HG03103 (cell line): ENCODE measurements around the gene NPTXR.
A peak's percentile ranks its signal among the peaks of the same experiment; 100 is the strongest.

ENCODE experiments used
- ATAC-seq: cut with Tn5 transposase; IDR thresholded peaks from one replicate; pipeline ENCODE4 v1.9.1; 2021; ENCODE audit warnings: low read depth; ENCODE audit not compliant: unreplicated experiment

NPTXR gene

DNA sequence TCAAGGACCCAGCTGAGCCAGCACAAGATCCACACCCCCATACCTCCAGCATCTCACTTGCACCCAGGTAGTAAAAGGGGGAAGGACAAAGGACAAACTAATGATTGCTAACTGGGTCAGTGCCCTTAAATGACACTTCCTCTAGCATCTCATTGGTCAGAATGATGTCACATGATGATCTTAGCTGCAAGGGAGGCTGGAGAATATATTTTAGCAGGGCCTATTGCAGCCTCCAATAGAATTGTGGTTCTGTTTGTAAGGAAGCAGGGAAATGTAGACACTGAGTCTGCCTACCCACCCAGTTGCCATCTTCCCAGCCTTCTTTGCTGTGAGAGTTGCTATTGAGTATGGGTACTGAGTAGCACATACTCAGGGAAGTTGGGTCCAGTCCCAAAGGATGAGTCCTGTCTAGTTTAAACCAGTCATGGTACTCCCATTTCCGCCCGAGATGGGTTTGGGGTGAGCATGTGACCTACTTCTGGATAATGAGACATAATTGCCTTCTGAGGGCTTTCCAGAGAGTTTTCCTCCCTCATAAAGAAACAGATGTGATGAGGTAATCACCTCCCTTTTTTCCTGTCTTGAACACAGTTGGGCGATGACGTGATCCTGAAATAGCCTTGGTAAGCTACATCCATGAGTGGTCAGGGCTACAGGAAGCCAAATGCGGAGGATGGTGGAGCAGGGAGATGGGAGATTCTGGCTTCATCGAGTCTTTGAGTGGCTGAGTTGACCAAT lies 44.4 kb downstream of the NPTXR start:
- ATAC-seq: no peak

DNA sequence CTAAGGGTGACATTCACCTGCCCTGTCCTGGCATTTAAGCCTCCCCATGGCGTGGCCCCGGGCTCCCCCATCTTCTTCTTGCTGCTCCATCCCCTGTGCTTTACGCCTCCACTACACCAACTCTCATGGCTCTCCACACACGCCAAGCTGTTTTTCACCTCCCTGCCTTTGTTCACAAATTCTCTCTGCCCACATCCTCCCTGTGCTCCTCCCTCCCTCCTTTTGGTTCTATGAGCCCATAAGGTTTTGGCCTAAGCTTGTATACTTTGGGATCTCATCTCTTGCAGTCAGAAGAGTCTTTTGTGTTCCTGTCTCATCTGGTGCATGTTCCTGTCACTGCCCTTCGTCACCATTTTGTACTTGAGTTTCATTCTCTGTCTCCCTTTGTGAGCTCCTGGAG lies 45.3 kb downstream of the NPTXR start:
- no peak for ATAC-seq

- ATAC-seq: no peak
These were observed 47.4 kb downstream of the NPTXR start for GRCh38 chr22:38796262-38796957.

DNA sequence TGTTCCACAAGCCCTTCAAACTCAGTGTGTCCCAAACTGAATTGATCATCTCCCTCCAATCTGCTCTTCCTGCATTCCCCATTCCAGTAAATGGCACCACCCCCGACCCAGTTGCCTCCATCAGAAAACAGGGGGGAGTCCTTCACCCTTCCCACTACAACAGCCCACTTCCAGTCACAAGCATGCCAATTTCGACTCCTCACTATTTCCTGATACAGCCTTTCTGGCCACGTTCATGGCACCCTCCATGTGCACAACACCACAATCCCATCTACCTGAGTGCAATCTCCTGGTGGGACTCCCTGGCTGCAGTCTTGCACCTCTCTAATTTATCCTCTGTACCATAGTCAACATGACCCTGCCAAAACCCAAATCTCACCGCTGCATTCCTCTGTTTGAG lies 48.3 kb downstream of the NPTXR start:
- ATAC-seq: no peak

- ATAC-seq: peak; percentile 87
These were observed 49.9 kb downstream of the NPTXR start, which contains the start of gene DNAL4 for GRCh38 chr22:38793721-38794466. Gene DNAL4, minus strand, starts transcription at chr22:38794143. Its CDS starts 11,412 bp downstream, at chr22:38782731.

- ATAC-seq: no peak
These were observed 50.5 kb downstream of the NPTXR start for GRCh38 chr22:38793317-38793716.

- no peak for ATAC-seq
These were observed 51.0 kb downstream of the NPTXR start for GRCh38 chr22:38792833-38793232.

GRCh38 chr22:38789606-38790005 lies 54.2 kb downstream of the NPTXR start:
- no peak for ATAC-seq

- ATAC-seq: no peak
These were observed 55.0 kb downstream of the NPTXR start for GRCh38 chr22:38788846-38789245.

- ATAC-seq: no peak
These were observed 55.6 kb downstream of the NPTXR start for GRCh38 chr22:38788021-38788816.

DNA sequence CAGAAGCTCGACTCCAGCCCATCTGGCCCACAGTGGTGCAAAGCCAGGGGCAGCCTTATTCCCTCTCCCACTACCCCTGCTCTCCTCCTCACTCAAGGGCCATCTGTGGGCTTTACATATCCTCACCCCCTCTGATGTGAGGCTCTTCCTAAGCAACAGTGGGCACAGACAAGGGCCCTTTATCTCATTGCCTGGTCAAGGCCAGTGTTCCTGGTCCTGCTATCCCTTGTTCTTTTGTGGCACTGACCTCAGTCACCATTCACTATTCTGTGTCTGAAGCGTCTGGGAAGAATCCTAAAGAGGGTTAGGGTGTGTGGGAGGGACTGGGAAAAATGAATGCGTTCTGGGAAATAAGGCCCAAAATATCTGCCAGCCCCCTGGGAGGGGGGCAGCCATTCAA lies 57.2 kb downstream of the NPTXR start:
- ATAC-seq: no peak

DNA sequence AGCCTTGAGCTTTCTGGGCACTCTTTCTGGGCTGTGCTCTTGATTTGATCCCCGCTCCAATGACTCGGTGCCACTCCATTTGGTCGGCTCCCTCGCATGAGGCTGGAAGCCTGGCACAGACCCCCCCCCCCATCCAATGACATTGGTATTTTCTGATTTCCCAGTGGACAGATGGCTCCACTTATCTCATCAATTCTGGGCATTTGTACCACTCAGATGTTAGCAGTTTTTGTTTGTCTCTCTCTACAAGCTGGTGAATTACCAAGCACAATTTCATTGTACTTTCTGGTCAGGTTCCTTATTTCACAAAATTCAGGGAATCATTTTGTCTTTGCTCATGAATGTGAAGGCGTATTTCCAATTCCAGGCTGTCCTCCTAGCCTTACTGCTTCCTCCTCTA lies 59.0 kb downstream of the NPTXR start:
- ATAC-seq: no peak

- ATAC-seq: no peak
These were observed 59.8 kb downstream of the NPTXR start for GRCh38 chr22:38784035-38784434.

- no peak for ATAC-seq
These were observed 60.7 kb downstream of the NPTXR start for GRCh38 chr22:38783095-38783615.

GRCh38 chr22:38782402-38783094 lies 61.3 kb downstream of the NPTXR start:
- ATAC-seq: no peak

- no peak for ATAC-seq
These were observed 62.8 kb downstream of the NPTXR start for GRCh38 chr22:38781033-38781432.

GRCh38 chr22:38777087-38777671 lies 66.6 kb downstream of the NPTXR start:
- no peak for ATAC-seq

DNA sequence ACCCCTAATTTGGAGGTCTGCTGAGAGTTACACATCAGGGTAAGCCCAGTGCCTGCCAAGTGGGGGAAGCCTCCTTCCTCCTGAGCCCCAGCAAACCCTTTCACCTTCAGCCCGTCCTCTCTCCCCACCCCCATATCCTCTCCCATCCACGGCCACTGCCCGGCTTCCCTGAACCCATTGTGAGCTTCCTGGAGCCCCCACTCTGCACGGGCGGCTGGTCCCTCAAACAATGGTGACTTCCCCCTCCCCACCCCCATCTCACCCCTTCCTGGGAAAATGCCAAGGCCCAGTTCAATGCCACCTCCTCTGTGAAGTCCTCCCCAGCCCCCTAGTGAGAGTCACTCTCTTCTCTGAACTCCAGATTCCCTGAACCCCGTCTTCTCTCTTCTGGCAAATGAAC lies 67.7 kb downstream of the NPTXR start:
- ATAC-seq: no peak

DNA sequence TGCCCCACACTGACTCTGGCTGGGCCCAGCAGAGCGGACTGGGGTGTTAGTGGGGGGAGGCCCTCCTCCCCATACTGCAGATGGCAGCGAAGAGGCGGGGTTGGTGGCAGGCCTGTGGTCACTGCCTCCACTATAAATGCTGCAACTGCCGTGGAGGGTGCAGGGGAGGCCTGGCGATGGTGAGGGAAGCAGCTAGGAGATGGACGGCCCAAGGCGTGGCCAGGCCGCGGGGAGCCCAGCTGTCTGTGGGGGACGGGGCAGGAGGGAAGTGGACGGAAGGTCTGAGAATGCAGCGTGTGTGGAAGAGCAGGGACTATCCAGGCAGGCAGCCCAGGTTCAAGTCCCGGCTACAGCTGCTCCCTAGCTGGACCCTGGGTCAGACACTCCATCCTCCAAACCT lies 68.2 kb downstream of the NPTXR start:
- no peak for ATAC-seq
